BLaER1 treated with 17β-estradiol and CSF1 and Interleukin-3, amounts not matched to agents 10 nM and 100 nM (cell line): ENCODE measurements around the gene SLAMF8.

Experiments
- H3K27ac ChIP-seq, 11 experiments: shearing (Covaris generic); formaldehyde crosslinking; 2 replicates each; pipeline ENCODE4 v1.8.1; 2022
- H3K27me3 ChIP-seq, 11 experiments: shearing (Covaris generic); formaldehyde crosslinking; 2 replicates each; pipeline ENCODE4 v1.8.1; 2022
- H3K36me3 ChIP-seq, 11 experiments: shearing (Covaris generic); formaldehyde crosslinking; 2 replicates each; pipeline ENCODE4 v1.8.1; 2022
- H3K4me1 ChIP-seq, 10 experiments: shearing (Covaris generic); formaldehyde crosslinking; 2 replicates each; pipeline ENCODE4 v1.8.1; 2022
- H3K4me2 ChIP-seq, 11 experiments: shearing (Covaris generic); formaldehyde crosslinking; 2 replicates each; pipeline ENCODE4 v1.8.1; 2022
- H3K4me3 ChIP-seq, 10 experiments: shearing (Covaris generic); formaldehyde crosslinking; 2 replicates each; pipeline ENCODE4 v1.8.1; 2022
- H3K9ac ChIP-seq, 11 experiments: shearing (Covaris generic); formaldehyde crosslinking; 2 replicates each; pipeline ENCODE4 v1.8.1; 2022
- H3K9me3 ChIP-seq, 11 experiments: shearing (Covaris generic); formaldehyde crosslinking; replicated peaks in 1 of 11; 2 replicates each; pipeline ENCODE4 v1.8.1; 2022
- H4K20me1 ChIP-seq, 11 experiments: shearing (Covaris generic); formaldehyde crosslinking; 2 replicates each; pipeline ENCODE4 v1.8.1; 2022
- Cebpa-rat ChIP-seq, 11 experiments: shearing (Covaris generic); IDR thresholded peaks; 2 replicates each; pipeline ENCODE4 v1.8.1; 2022

The SLAMF8 gene

DNA sequence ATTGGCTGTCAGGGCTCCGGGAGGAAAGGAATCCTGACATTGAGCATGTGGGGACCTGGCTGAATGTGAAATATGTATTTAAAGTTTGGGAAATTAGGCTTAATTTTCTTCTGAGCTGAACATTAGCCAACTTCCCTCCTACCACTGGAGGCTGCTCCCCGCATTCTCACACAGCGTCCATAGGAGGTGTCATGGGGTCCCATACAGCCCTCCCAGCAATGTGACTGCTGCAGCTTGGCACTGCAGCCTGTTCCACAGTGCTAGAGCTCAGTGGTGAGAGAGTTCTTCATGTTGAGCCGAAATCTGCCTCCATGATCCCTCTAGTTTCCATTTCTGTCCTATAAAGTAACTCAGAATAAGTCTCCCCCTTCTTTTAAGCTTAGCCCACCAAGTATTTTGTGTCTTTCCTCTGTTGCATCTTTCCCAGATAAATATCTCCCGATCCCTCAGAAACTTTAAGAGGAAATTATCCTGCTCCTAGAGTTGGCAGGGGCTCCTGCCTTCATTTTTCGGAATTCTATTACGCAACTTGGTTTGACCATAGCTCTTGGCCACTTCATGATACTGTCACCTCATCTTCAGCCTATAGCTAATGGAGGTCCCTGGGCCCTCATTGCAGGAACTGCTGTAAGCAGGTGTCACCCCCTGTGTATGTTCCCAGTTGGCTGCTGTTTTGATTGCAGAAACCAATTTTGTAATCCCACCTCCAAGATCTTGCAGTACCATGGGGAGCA is 22.6 kb upstream of the SLAMF8 start:
- peaks cover 0 to 10% (median 0%) of the 10 kb centered on the region in 11 experiments; a peak in 4 of 22 replicates for H3K36me3 ChIP-seq
- TF ChIP-seq Cebpa-rat (IDR thresholded peaks at IDR 0.05), result peak in 5 of 11 experiments; percentile 11 to 68 (median 34); a peak in 6 of 22 replicates
- H3K27ac ChIP-seq, result no peak overlapping the region
- no peaks in the 10 kb centered on the region for H3K9me3 ChIP-seq
- H3K9ac ChIP-seq, result no peak overlapping the region
- no peaks in the 10 kb centered on the region for H3K27me3 ChIP-seq
- H3K4me3 ChIP-seq, result no peak overlapping the region
- peaks cover 0 to 7% (median 0%) of the 10 kb centered on the region in 11 experiments; a peak in 3 of 22 replicates for H4K20me1 ChIP-seq
- H3K4me2 ChIP-seq, result peak overlapping the region in 3 of 11 experiments; percentile 16 to 82 (median 65); a peak in 5 of 22 replicates
- H3K4me1 ChIP-seq, result peaks cover 19 to 64% (median 30%) of the 10 kb centered on the region in 10 experiments

- Histone ChIP-seq H3K27me3 (no peaks in the 10 kb centered on the region), H3K9me3 (no peaks in the 10 kb centered on the region), H3K9ac (no peak overlapping the region), H3K36me3 (peaks cover 0 to 18% (median 0%) of the 10 kb centered on the region in 11 experiments; a peak in 4 of 22 replicates), H3K4me3 (no peak overlapping the region), H4K20me1 (peaks cover 0 to 15% (median 0%) of the 10 kb centered on the region in 11 experiments; a peak in 3 of 22 replicates), H3K27ac (no peak overlapping the region), H3K4me2 (no peak overlapping the region), H3K4me1 (peaks cover 11 to 56% (median 22%) of the 10 kb centered on the region in 10 experiments)
- no peak for TF ChIP-seq Cebpa-rat (IDR thresholded peaks at IDR 0.05)
Measured at GRCh38 chr1:159804924-159805323, 21.7 kb upstream of the SLAMF8 start.

DNA sequence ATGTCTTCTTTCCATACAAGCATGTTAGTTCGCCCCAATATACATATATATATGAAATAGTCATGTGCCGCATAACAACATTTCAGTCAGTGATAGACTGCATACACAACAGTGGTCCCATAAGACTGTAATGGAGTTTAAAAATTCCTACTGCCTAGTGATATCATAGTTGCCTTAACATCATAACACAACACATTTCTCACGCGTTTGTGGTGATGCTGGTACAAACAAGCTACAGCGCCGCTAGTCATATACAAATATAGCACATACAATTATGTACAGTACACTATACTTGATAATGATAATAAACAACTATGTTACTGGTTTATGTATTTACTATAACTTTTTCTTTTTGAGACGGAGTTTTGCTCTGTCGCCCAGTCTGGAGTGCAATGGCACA is 10.7 kb upstream of the SLAMF8 start:
- H3K9ac ChIP-seq, result no peak overlapping the region
- no peak for TF ChIP-seq Cebpa-rat (IDR thresholded peaks at IDR 0.05)
- no peak overlapping the region for H3K4me3 ChIP-seq
- H4K20me1 ChIP-seq, result peaks cover 0 to 49% (median 0%) of the 10 kb centered on the region in 11 experiments; a peak in 4 of 22 replicates
- no peaks in the 10 kb centered on the region for H3K9me3 ChIP-seq
- peaks cover 0 to 13% (median 0%) of the 10 kb centered on the region in 10 experiments; a peak in 5 of 20 replicates for H3K4me1 ChIP-seq
- H3K36me3 ChIP-seq, result peaks cover 0 to 16% (median 0%) of the 10 kb centered on the region in 11 experiments; a peak in 3 of 22 replicates
- H3K4me2 ChIP-seq, result no peak overlapping the region; a peak in 1 of 22 replicates
- H3K27me3 ChIP-seq, result no peaks in the 10 kb centered on the region
- no peak overlapping the region for H3K27ac ChIP-seq

DNA sequence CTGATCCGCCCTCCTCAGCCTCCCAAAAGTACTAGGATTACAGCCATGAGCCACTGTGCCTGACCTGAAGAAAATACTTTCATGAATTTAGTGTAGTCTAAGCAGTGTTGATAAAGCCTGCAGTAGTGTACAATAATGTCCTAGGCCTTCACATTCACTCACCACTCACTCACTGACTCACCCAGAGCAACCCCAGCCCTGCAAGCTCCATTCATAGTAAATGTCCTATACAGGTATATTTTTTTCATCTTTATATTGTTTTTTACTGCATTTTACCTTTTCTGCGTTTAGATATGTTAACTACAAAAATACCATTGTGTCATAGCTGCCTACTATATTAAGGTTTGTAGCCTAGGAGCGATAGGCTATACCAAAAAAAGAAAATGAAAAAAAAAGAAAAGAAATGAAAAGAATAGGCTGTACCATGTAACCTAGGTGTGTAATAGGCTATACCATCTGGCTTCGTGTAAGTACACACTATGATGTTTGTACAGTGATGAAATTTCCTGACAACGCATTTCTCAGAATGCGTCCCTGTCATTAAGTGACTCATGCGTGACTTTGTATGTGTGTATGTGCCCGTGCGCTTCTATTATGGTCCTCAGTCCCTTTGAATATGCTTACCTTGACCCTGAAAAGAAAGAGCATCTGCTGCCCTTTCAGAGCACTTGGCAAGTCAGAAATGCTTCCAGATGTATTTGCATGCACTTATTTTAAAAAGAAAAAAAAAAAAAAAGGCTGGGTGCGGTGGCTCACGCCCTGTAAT is 9.2 kb upstream of the SLAMF8 start:
- H3K4me2 ChIP-seq, result no peak overlapping the region
- TF ChIP-seq Cebpa-rat (IDR thresholded peaks at IDR 0.05), result no peak
- H3K27me3 ChIP-seq, result no peaks in the 10 kb centered on the region
- H3K4me1 ChIP-seq, result peaks cover 0 to 29% (median 0%) of the 10 kb centered on the region in 10 experiments; a peak in 6 of 20 replicates
- H3K27ac ChIP-seq, result no peak overlapping the region
- peaks cover 0 to 16% (median 0%) of the 10 kb centered on the region in 11 experiments; a peak in 3 of 22 replicates for H3K36me3 ChIP-seq
- H4K20me1 ChIP-seq, result peaks cover 0 to 36% (median 0%) of the 10 kb centered on the region in 11 experiments; a peak in 3 of 22 replicates
- no peak overlapping the region for H3K9ac ChIP-seq
- no peak overlapping the region for H3K4me3 ChIP-seq
- H3K9me3 ChIP-seq, result no peaks in the 10 kb centered on the region

DNA sequence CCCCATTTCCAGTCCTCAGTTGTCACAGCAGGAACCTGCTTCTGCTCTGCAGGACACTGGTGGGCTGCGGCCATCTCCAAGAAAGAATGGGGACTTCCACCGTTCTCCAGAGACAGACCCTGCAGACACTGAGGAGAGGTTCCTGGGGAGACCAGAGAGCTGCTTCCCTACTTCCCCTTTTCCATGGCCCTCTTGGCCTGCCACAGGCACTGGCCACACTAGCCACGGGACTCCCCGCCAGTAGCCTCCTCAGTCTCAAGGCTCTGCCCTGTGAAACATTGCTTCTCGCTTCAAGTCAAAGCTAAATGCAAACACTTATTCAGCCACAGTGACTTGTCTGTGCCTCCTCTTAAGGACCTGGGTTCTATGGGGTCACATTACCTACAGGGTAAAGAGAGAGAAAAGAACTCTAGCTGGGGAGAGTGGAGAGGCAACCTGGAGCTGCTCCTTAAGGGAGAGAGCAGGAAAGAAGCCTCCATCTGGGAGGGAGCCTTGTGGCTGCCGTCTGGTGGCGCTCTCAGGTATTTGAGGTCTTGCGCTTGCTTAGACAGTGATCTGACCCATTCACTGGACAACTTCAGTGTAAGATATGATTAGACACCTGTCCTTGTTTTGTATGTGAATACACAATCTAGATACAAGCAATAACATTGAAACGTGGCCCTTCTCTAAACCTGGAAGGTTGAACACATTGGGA is 5.4 kb upstream of the SLAMF8 start:
- H4K20me1 ChIP-seq, result peaks cover 0 to 7% (median 0%) of the 10 kb centered on the region in 11 experiments; a peak in 2 of 22 replicates
- H3K4me2 ChIP-seq, result peak overlapping the region in 2 of 11 experiments; percentile 94 to 98; a peak in 4 of 22 replicates
- TF ChIP-seq Cebpa-rat (IDR thresholded peaks at IDR 0.05), result no peak
- H3K4me3 ChIP-seq, result no peak overlapping the region
- no peak overlapping the region for H3K9ac ChIP-seq
- H3K4me1 ChIP-seq, result peaks cover 3 to 57% (median 11%) of the 10 kb centered on the region in 10 experiments; a peak in 17 of 20 replicates
- no peaks in the 10 kb centered on the region for H3K27me3 ChIP-seq
- peaks cover 0 to 11% (median 0%) of the 10 kb centered on the region in 11 experiments; a peak in 2 of 22 replicates for H3K36me3 ChIP-seq
- no peak overlapping the region for H3K27ac ChIP-seq
- no peaks in the 10 kb centered on the region for H3K9me3 ChIP-seq

GRCh38 chr1:159823406-159823805 is 3.3 kb upstream of the SLAMF8 start:
- H3K36me3 ChIP-seq, result peaks cover 0 to 12% (median 0%) of the 10 kb centered on the region in 11 experiments; a peak in 2 of 22 replicates
- H3K9ac ChIP-seq, result no peak overlapping the region
- no peak overlapping the region for H3K27ac ChIP-seq
- no peaks in the 10 kb centered on the region for H3K9me3 ChIP-seq
- TF ChIP-seq Cebpa-rat (IDR thresholded peaks at IDR 0.05), result no peak
- H3K4me1 ChIP-seq, result peaks cover 5 to 75% (median 29%) of the 10 kb centered on the region in 10 experiments; a peak in 18 of 20 replicates
- peak overlapping the region in 1 of 10 experiments; percentile 65; a peak in 2 of 20 replicates for H3K4me3 ChIP-seq
- H3K4me2 ChIP-seq, result peak overlapping the region in 3 of 11 experiments; percentile 80 to 98 (median 94); a peak in 6 of 22 replicates
- H4K20me1 ChIP-seq, result peaks cover 0 to 7% (median 0%) of the 10 kb centered on the region in 11 experiments; a peak in 1 of 22 replicates
- H3K27me3 ChIP-seq, result no peaks in the 10 kb centered on the region

GRCh38 chr1:159825564-159825963 is 1.1 kb upstream of the SLAMF8 start:
- H3K9ac ChIP-seq, result peak overlapping the region in 2 of 11 experiments; percentile 60 to 63; a peak in 4 of 22 replicates
- peak overlapping the region in 3 of 10 experiments; percentile 57 to 71 (median 65); a peak in 6 of 20 replicates for H3K4me3 ChIP-seq
- peak overlapping the region in 4 of 11 experiments; percentile 17 to 78 (median 46); a peak in 7 of 22 replicates for H3K27ac ChIP-seq
- peak overlapping the region in 9 of 11 experiments; percentile 8 to 98 (median 60); a peak in 17 of 22 replicates for H3K4me2 ChIP-seq
- H4K20me1 ChIP-seq, result peaks cover 0 to 14% (median 0%) of the 10 kb centered on the region in 11 experiments; a peak in 2 of 22 replicates
- H3K4me1 ChIP-seq, result peaks cover 5 to 96% (median 42%) of the 10 kb centered on the region in 10 experiments; a peak in 18 of 20 replicates
- peaks cover 0 to 21% (median 0%) of the 10 kb centered on the region in 11 experiments; a peak in 4 of 22 replicates for H3K36me3 ChIP-seq
- TF ChIP-seq Cebpa-rat (IDR thresholded peaks at IDR 0.05), result no peak
- H3K27me3 ChIP-seq, result no peaks in the 10 kb centered on the region
- no peaks in the 10 kb centered on the region for H3K9me3 ChIP-seq

GRCh38 chr1:159827102-159827490 is 423 bp downstream of the SLAMF8 start:
- H3K27ac ChIP-seq, result peak overlapping the region in 9 of 11 experiments; percentile 7 to 78 (median 47); a peak in 13 of 22 replicates
- TF ChIP-seq Cebpa-rat (IDR thresholded peaks at IDR 0.05), result no peak

More at GRCh38 chr1:159827102-159827490, 423 bp downstream of the SLAMF8 start:
- peak overlapping the region in 4 of 11 experiments; percentile 21 to 77 (median 65); a peak in 6 of 22 replicates for H3K9ac ChIP-seq
- H3K9me3 ChIP-seq, result no peaks in the 10 kb centered on the region
- H3K4me1 ChIP-seq, result peaks cover 5 to 97% (median 42%) of the 10 kb centered on the region in 10 experiments; a peak in 18 of 20 replicates
- H3K36me3 ChIP-seq, result peaks cover 0 to 31% (median 0%) of the 10 kb centered on the region in 11 experiments; a peak in 4 of 22 replicates
- H4K20me1 ChIP-seq, result peaks cover 0 to 28% (median 0%) of the 10 kb centered on the region in 11 experiments; a peak in 4 of 22 replicates
- no peaks in the 10 kb centered on the region for H3K27me3 ChIP-seq
- H3K4me2 ChIP-seq, result peak overlapping the region in 9 of 11 experiments; percentile 8 to 98 (median 60); a peak in 15 of 22 replicates
- peak overlapping the region in 4 of 10 experiments; percentile 26 to 71 (median 61); a peak in 7 of 20 replicates for H3K4me3 ChIP-seq
